Mucosa of rectum (tissue), 2 donors: ENCODE results near the gene UPK3BL2.
"Not testable (repeated sequence)": the region's sequence is repeated elsewhere in the genome, so short reads cannot be mapped to it uniquely, and the experiment has no call there.

Source experiments
- H3K27ac ChIP-seq, 2 donors: one replicate each; pipeline ENCODE4 v1.7.0; 2013; ENCODE audit warnings: inconsistent platforms in 2 of 2, low read depth in 2 of 2, low read length in 2 of 2
- H3K27me3 ChIP-seq, 2 donors: one replicate each; pipeline ENCODE4 v1.7.0; 2013; ENCODE audit warnings: low read length in 2 of 2; ENCODE audit not compliant: control insufficient read depth in 2 of 2, insufficient read depth in 2 of 2
- H3K36me3 ChIP-seq, 2 donors: one replicate each; pipeline ENCODE4 v1.7.0; 2013; ENCODE audit warnings: low read length in 2 of 2; ENCODE audit not compliant: control insufficient read depth in 2 of 2, insufficient read depth in 2 of 2
- H3K4me1 ChIP-seq, 2 donors: one replicate each; pipeline ENCODE4 v1.7.0; 2013; ENCODE audit warnings: low read length in 2 of 2, mild to moderate bottlenecking in 1 of 2; ENCODE audit not compliant: control insufficient read depth in 2 of 2, insufficient read depth in 2 of 2
- H3K4me3 ChIP-seq, 2 donors: one replicate each; pipeline ENCODE4 v1.7.0; 2013; ENCODE audit warnings: low read length in 2 of 2
- H3K9ac ChIP-seq, 2 donors: one replicate each; pipeline ENCODE4 v1.7.0; 2013; ENCODE audit warnings: low read length in 2 of 2, low read depth in 1 of 2, mild to moderate bottlenecking in 1 of 2
- H3K9me3 ChIP-seq, 2 donors: one replicate each; pipeline ENCODE4 v1.7.0; 2013; ENCODE audit warnings: low read length in 2 of 2; ENCODE audit not compliant: control insufficient read depth in 2 of 2
- donor health status: healthy.
- donor health status: Normal muscosa, but diverticular disease.

The UPK3BL2 gene, protein sequence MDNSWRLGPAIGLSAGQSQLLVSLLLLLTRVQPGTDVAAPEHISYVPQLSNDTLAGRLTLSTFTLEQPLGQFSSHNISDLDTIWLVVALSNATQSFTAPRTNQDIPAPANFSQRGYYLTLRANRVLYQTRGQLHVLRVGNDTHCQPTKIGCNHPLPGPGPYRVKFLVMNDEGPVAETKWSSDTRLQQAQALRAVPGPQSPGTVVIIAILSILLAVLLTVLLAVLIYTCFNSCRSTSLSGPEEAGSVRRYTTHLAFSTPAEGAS

DNA sequence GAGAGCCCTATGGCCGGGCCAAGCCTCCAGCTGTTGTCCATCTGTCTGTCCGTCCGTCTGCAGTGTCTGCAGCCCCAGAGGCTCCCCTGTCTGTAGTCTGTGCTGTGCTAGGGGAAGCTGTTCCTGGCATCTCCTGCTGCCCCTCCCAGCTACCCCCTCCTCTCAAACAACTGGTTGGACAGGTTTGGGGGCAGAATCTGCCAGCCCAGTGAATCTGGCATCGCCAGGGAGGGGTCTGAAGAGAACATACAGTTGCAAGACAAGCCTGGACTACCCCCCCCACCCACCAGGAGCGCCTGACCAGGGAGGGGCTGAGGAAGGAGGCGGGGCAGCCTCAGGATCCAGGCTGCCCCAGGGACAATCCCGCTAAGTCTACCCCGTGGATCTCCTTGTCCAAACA, at the start of gene UPK3BL2:
Gene UPK3BL2, minus strand, starts transcription at position 101 of the 400 bp plus-strand sequence. Its CDS starts 60 bp downstream, at position 41.
- not testable (repeated sequence) for H3K4me1 ChIP-seq, H3K9me3 ChIP-seq, H3K27ac ChIP-seq, H3K27me3 ChIP-seq, H3K9ac ChIP-seq, H3K4me3 ChIP-seq, H3K36me3 ChIP-seq

DNA sequence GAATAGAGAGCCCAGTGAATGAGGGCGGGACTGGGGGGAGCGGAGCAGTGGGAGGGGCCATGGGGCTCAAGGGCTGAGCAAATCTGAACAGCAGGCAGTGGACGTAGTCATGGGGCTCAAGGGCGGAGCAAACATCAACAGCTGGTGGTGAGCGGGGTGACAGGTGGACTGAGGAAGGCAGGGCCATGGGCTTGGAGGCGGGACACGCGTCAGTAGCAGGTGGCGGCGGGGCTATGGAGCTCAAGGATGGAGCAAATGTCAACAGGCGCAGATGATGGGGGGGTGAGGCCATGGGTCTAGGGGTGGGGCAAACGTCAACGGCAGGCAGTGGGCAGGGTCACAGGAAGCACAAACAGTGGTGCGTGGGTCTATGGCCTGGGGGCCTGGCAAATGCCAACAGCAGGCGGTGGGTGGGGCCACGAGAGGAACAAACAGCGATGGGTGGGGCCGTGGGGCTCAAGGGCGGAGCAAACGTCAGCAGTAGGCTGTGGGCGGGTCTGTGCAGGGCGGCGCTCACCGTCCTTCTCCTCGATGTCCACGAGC, 49.1 kb upstream of the UPK3BL2 start:
- not testable (repeated sequence) for H3K27ac ChIP-seq, H3K4me3 ChIP-seq

DNA sequence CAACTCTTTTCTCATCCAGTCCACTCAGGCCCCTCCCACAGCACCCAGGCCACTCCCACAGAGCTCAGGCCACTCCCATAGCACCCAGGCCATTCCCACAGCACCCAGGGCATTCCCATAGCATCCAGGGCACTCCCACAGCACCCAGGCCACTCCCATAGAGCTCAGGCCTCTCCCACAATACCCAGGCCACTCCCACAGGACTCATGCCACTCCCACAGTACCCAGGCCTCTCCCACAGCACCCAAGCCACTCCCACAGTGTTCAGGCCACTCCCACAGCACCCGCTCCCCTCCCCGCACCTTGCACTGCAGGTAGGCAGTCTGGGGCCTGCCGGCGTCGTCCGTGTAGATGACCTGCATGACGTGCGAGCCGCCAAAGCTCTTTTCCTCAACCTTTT, 46.4 kb upstream of the UPK3BL2 start:
- H3K4me1 ChIP-seq = not testable (repeated sequence)

More for the DNA sequence above, 49.1 kb upstream of the UPK3BL2 start:
- not testable (repeated sequence) for H3K9ac ChIP-seq, H3K9me3 ChIP-seq, H3K36me3 ChIP-seq, H3K4me1 ChIP-seq, H3K27me3 ChIP-seq

DNA sequence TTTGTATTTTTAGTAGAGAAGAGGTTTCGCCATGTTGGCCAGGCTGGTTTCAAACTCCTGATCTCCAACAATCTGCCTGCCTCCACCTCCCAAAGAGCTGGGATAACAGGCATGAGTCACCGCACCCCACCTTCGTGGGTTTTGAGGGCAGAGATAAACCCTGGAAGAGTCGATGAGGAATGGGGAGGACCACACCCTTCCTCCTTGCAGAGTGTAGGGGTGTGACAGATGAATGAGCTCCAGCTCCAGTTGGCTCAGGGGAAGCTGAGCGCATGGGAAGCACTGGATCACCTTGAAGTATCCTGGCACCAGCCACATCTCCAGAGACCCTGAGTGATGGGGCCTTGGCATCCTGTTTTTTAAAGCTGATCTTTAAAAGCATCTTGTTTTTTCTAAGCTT, 40.0 kb upstream of the UPK3BL2 start:
- H3K4me1 ChIP-seq, H3K4me3 ChIP-seq, H3K9me3 ChIP-seq, H3K27ac ChIP-seq, H3K9ac ChIP-seq, H3K27me3 ChIP-seq, H3K36me3 ChIP-seq: not testable (repeated sequence)

More for the DNA sequence above, 46.4 kb upstream of the UPK3BL2 start:
- H3K9me3 ChIP-seq, H3K36me3 ChIP-seq, H3K4me3 ChIP-seq, H3K27ac ChIP-seq, H3K9ac ChIP-seq, H3K27me3 ChIP-seq: not testable (repeated sequence)

DNA sequence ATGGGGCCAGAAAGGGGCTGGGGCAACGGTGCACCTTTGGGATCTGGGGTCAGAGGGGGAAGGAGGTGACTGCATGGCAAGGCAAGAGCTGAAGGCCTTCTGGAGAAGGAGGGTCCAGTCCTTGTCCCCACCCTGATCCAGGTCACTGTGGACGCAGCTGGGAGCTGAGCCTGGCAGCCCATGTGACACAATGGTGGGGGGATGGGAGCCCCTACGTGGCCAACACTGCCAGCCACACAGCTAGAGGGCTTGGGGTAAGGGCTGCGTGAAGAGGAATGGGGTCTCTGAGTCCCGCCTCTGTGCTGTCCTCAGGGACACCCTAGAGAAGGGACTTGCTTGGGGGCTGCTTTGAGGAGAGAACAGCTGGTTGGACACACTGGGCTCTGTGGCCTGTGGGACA, 38.2 kb upstream of the UPK3BL2 start:
- H3K9me3 ChIP-seq, H3K9ac ChIP-seq, H3K4me1 ChIP-seq, H3K27ac ChIP-seq, H3K27me3 ChIP-seq, H3K36me3 ChIP-seq, H3K4me3 ChIP-seq: not testable (repeated sequence)

DNA sequence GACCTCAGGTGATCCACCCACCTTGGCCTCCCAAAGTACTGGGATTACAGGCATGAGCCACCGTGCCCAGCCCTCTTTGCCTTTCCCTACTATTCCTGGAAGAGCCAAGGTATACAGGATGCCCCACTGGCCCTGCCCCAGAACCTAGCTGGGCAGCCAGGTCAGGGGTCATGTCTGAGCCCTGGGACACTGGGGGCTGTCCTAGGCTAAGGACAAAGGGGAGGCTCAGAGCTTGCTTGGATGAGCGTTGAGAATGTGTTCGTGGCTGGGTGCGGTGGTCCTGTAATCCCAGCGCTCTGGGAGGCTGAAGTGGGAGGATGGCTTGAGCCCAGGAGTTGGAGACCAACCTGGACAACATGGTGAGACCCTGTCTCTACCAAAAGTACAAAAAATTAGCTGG, 35.0 kb upstream of the UPK3BL2 start:
- H3K4me1 ChIP-seq, H3K27ac ChIP-seq, H3K9me3 ChIP-seq, H3K27me3 ChIP-seq, H3K36me3 ChIP-seq, H3K4me3 ChIP-seq, H3K9ac ChIP-seq: not testable (repeated sequence)

DNA sequence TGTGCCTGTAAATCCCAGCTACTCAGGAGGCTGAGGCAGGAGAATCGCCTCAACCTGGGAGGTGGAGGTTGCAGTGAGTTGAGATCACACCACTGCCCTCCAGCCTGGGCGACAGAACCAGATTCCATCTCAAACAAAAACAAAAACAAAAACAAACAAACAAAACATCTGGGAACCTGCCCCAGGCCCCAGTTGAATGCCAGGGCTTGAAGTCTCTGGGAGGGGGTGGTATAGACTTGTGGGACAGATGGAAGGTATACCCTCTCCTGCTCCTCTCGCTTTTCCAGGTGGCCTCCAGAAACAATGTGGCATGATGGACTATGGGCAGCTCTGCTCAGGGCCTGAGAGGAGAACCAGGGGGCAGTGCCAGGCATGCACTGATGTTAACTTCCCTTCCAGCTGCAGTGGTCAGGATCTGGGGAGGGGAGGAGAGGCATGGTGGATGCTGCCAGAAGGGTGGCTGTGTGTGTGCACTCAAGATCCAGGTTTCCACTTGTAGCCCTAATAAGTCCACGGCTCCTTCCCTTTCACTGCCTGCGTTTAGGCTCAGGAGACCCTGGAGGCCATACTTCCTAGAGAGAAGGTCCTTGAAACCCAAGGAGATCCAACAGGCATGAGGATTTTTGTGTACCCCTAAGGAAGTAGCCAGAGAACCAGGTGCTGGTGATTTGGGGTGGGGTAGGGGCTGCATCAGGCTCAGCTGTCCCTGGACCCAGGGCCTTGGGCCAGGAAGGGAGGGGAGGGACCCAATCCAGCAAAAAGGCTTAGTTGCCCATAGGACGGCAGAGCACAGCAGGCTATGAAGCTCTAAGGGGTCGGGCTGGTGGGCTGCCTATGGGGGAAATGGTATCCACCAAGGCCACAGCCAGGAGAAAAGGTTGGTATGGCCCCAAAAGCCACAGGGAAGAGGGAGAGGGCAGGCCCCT, 34.1 kb upstream of the UPK3BL2 start:
- not testable (repeated sequence) for H3K27me3 ChIP-seq, H3K36me3 ChIP-seq, H3K4me1 ChIP-seq, H3K4me3 ChIP-seq, H3K9ac ChIP-seq, H3K27ac ChIP-seq, H3K9me3 ChIP-seq

DNA sequence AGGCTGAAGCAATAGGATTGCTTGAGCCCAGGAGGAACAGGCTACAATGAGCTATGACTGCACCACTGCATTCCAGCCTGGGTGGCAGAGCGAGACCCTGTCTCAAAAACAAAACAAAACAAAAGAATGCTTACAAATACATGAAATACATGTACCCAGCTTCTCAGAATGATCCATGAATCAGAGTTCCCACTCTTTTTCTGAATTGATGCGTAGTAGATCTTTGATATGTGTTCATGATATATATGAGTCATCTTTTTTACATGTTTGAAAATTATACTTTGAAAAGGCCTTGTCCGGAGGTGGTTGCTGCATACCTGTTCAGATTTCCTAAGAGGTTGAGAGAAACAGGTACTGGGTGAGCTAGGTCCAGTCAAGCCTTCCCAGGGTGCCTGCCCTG, 32.9 kb upstream of the UPK3BL2 start:
- H3K27ac ChIP-seq, H3K36me3 ChIP-seq, H3K9me3 ChIP-seq, H3K27me3 ChIP-seq, H3K9ac ChIP-seq, H3K4me1 ChIP-seq, H3K4me3 ChIP-seq: not testable (repeated sequence)

DNA sequence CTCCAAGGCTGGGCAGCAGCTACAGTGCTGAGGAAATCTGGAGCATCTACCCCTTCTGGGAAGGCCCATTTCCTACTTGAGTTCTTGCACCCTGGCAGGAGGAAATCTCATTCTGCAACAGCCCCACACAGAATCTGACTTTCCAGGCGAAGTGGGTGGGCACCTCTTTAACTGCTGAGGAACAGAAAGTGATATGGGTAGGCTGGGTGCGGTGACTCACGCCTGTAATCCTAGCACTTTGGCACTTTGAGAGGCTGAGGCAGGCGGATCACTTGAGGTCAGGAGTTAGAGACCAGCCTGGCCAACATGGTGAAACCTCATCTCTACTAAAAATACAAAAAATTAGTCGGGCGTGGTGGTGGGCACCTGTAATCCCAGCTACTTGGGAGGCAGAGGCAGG, 31.1 kb upstream of the UPK3BL2 start:
- H3K4me3 ChIP-seq, H3K27ac ChIP-seq, H3K9me3 ChIP-seq, H3K27me3 ChIP-seq, H3K9ac ChIP-seq, H3K4me1 ChIP-seq, H3K36me3 ChIP-seq: not testable (repeated sequence)
